Mucosa of descending colon (tissue), 3 donors: ENCODE results near the gene TSPAN11. TPM values are rescaled to one million over a fixed set of nuclear protein-coding genes. Genes with fewer than 3 reads are reported as not detected.

Source experiments
- ATAC-seq: fragments of 200-7000 bp; cut with Tn5 transposase; one replicate; pipeline ENCODE4 v1.9.1; 2020; ENCODE audit warnings: mild to moderate bottlenecking, moderate library complexity
- DNase-seq, 3 donors: peaks; one replicate each; pipeline ENCODE4 v3.0.0-alpha.2; 2020
- H3K36me3 ChIP-seq: fragments of 200-600 bp; one replicate; pipeline ENCODE4 v1.8.0; 2021; ENCODE audit warnings: low read depth, mild to moderate bottlenecking
- H3K4me1 ChIP-seq: fragments of 200-600 bp; one replicate; pipeline ENCODE4 v1.8.0; 2021; ENCODE audit warnings: low read depth, mild to moderate bottlenecking
- H3K4me3 ChIP-seq: fragments of 200-600 bp; one replicate; pipeline ENCODE4 v1.8.0; 2021; ENCODE audit warnings: mild to moderate bottlenecking
- H3K9me3 ChIP-seq: fragments of 200-600 bp; one replicate; pipeline ENCODE4 v1.8.0; 2021; ENCODE audit warnings: mild to moderate bottlenecking
- intact Hi-C, 2 donors: fragments of 100-400 bp; cut with DNase I in 1 of 2; cut with micrococcal nuclease in 1 of 2; formaldehyde crosslinking; loops; one replicate each; pipeline versions ENCODE4 v1.11.0 to v1.11.1; 2022; cut with DNase I, micrococcal nuclease
- total RNA-seq, 3 donors: library from RNA; stranded (reverse); fragmentation: NEBNext Ultra II Directional in 2 of 3; extraction: Animal tissue kit (Norgen Biotek cat#: 25700) in 2 of 3; gene quantifications; one replicate each; pipeline versions ENCODE4 v1.2.1 to v1.2.4, GENCODE V29; 2021 to 2023
- TF ChIP-seq, protein P1 (sequence below): fragments of 200-600 bp; IDR thresholded peaks from one replicate; pipeline ENCODE4 v1.8.0; 2022; ENCODE audit warnings: antibody characterized with exemption, mild to moderate bottlenecking
- donor health status: DM: no; HTN: no; CAD: no; lungs with moderate emphysema.
- donor health status: DM: no; HTN: no; CAD: no.
- donor health status: DM: no; HTN: yes; CAD: no.

The TSPAN11 gene
- total RNA-seq, 3 donors from 2014 or later = 3.2 to 19.9 (median 4.2) TPM

DNA sequence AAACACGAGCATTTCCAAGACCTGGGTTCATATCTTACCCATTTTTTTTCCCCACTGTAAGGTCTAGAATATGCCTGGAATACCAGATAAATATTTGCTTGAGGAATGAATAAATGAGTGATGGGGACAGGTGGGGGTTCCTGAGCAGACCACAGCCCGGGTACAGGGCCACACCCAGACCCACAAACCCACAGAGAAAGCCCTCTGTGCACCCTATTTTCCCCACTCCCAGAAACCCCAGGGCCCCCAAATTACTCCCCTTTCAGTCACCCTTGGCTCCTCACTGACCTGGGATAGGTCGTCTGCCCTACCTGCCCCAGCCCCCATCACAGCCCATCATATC, 80.6 kb downstream of the TSPAN11 start:
- intact Hi-C loops = no loop called here

DNA sequence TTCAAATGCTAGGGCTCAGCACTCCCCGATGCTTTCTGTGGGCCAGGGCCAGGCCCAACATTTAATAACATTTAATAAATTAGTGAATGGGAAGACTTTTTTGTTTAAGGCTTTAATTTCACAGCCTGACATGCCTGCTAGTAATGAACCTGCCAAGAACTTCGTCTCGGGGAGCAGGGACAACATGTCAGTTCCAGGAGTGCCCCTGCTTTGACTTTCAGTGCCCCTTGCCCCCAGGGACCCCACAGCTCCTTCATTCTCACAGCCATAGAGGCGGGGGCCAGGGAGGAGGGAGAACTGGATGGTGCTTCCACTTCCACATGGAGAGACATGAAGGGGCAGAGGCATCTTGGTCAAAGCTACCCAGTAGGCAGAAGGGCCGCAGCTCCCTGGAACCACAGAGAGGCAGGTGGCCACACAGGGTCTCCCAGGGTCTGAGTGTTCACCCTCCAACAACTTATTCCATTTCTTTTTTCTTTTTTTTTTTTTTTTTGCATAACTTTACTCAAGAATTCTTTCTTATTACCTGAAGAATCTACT, 81.2 kb downstream of the TSPAN11 start:
- Histone ChIP-seq H3K4me3 (no peak overlapping the region), H3K36me3 (no peaks in the 10 kb centered on the region), H3K9me3 (no peaks in the 10 kb centered on the region), H3K4me1 (no peaks in the 10 kb centered on the region)
- intact Hi-C loops = no loop called here
- TF ChIP-seq, protein P1, sequence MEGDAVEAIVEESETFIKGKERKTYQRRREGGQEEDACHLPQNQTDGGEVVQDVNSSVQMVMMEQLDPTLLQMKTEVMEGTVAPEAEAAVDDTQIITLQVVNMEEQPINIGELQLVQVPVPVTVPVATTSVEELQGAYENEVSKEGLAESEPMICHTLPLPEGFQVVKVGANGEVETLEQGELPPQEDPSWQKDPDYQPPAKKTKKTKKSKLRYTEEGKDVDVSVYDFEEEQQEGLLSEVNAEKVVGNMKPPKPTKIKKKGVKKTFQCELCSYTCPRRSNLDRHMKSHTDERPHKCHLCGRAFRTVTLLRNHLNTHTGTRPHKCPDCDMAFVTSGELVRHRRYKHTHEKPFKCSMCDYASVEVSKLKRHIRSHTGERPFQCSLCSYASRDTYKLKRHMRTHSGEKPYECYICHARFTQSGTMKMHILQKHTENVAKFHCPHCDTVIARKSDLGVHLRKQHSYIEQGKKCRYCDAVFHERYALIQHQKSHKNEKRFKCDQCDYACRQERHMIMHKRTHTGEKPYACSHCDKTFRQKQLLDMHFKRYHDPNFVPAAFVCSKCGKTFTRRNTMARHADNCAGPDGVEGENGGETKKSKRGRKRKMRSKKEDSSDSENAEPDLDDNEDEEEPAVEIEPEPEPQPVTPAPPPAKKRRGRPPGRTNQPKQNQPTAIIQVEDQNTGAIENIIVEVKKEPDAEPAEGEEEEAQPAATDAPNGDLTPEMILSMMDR = no peak
- ATAC-seq (no peak), DNase-seq (no peak)

More for the DNA sequence above, 80.6 kb downstream of the TSPAN11 start:
- Histone ChIP-seq H3K4me1 (no peaks in the 10 kb centered on the region), H3K9me3 (no peaks in the 10 kb centered on the region), H3K36me3 (no peaks in the 10 kb centered on the region), H3K4me3 (no peak overlapping the region)
- ATAC-seq (no peak), DNase-seq (no peak)
- TF ChIP-seq, protein P1 = no peak

DNA sequence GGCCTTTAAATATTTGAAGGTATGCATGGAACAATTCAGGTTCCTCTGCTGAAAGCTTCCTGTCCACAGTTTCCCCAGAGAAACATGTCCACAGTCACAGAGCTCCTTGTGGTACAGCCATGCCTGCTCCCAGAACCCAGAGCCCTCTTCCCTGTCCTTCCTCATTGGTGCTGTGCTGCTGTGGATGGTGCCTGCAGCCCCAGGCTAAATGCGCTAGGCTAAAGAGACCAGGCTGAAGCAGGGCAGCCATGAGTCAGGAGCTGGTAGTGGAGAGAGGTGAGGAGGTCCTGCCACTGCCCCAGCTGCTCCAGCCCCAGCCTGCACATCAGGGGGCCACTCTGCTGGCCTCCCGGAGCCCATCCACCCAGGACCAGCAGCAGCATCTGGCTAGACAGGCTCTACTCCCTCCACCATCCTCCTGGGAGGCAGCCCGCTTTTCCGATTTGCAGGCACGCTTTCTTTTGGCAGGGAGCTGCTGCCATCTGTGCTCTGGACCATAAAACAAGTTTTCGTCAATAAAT, 81.8 kb downstream of the TSPAN11 start:
- no peaks in the 10 kb centered on the region for H3K36me3 ChIP-seq
- DNase-seq = no peak

DNA sequence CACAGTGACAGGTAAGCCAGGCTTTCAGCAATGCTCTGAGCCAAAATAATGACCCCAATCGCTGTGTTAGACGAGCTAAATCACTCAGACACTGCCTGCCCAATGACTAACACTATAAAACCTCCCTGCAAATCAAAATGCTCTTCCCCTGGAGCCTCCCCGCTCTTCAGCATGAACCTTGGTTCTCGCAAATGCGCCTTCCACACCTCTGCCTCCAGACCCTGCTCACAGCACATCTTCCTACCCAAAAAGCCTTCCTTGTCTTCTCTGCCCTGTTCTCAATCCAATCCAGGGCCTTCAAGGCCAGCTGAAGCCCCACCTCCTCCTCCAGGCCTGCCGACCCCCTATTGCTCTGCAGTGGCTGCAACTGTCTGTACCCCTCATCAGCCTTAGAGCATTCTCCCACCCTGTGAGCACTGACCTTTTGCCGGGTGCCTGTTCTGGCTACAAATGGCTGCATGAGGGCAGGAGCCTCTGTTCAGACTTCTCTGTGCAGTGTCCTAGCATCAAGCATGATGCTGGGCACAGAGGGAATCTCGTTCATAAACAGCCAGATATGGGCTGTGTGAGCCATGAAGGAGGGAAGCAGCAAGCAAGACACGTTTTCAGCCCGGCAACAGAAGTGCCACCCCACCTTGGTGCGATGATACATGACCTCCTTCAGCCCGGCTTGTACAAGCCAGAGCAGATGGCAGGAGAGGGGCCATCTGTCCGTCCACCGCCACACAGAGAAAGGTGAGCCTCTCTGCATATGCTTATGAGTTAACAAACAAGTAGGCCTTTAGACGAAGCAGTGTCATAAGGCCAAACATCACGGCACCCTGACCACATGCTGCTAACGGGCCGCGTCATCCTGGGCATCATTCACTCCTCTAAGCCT, 82.7 kb downstream of the TSPAN11 start:
- intact Hi-C loops = no loop called here

More for the DNA sequence above, 81.8 kb downstream of the TSPAN11 start:
- intact Hi-C loops = no loop called here
- H3K9me3 ChIP-seq = no peaks in the 10 kb centered on the region
- ATAC-seq = no peak
- H3K4me1 ChIP-seq = no peaks in the 10 kb centered on the region
- TF ChIP-seq, protein P1 = no peak
- no peak overlapping the region for H3K4me3 ChIP-seq

DNA sequence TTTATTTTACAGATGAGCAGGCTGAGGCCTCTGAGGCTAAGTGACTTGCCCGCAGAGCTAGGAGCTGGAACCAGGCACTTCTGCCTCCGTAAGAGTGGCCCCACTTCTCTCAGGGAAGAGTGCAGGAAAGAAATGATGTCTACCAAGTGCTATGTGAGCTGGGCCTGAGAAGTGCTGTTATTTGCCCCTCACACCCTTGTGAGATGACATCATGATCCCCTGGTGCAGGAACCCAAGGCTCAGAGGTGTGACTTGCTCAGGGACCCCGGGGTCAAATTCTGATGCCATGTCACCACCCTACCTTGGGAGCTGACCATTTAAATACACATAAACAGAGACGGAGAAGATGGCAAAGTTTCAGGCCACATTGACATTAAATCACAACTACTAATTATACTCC, 83.4 kb downstream of the TSPAN11 start:
- H3K4me3 ChIP-seq = no peak overlapping the region
- H3K4me1 ChIP-seq = no peaks in the 10 kb centered on the region
- H3K9me3 ChIP-seq = no peaks in the 10 kb centered on the region
- DNase-seq (no peak), ATAC-seq (no peak)
- TF ChIP-seq, protein P1 = no peak
- intact Hi-C loops = no loop called here
- no peaks in the 10 kb centered on the region for H3K36me3 ChIP-seq

More for the DNA sequence above, 82.7 kb downstream of the TSPAN11 start:
- no peak overlapping the region for H3K4me3 ChIP-seq
- TF ChIP-seq, protein P1 = no peak
- H3K36me3 ChIP-seq = no peaks in the 10 kb centered on the region
- H3K4me1 ChIP-seq = no peaks in the 10 kb centered on the region
- ATAC-seq (no peak), DNase-seq (no peak)
- H3K9me3 ChIP-seq = no peaks in the 10 kb centered on the region
